ENCODE results near the gene RTRAF. TPM values are rescaled to one million over a fixed set of nuclear protein-coding genes. Genes with fewer than 3 reads are reported as not detected.

RTRAF gene
- polyA plus RNA-seq, 1 of the 3 experiments (the other 2 are of a cell fraction): 43.6 TPM

GRCh38 chr14:52018252-52018651 is 28.9 kb downstream of the RTRAF start:
- TF ChIP-seq CHD2 (IDR thresholded peaks at IDR 0.05; ENCODE audit: low read length, partially characterized antibody): no peak
- TF ChIP-seq POLR2AphosphoS5 (IDR thresholded peaks at IDR 0.05; ENCODE audit: low read depth, low read length): peak; percentile 39; the same call in 1 of the 2 replicates
- 0 out of 2 replicates have a peak, but pooled peaks have one; percentile 14 for TF ChIP-seq MAX (IDR thresholded peaks at IDR 0.05; ENCODE audit: low read depth)
- TF ChIP-seq TCF12 (IDR thresholded peaks at IDR 0.05): peak; percentile 90
- TF ChIP-seq EZH2phosphoT487 (IDR thresholded peaks at IDR 0.05; ENCODE audit: borderline replicate concordance, low read depth): no peak
- 0 out of 2 replicates have a peak, but pooled peaks have one; percentile 38 for TF ChIP-seq RCOR1 (IDR thresholded peaks at IDR 0.05; ENCODE audit: low read length)
- Histone ChIP-seq H3K4me3 (ENCODE audit: low read depth in 2 of 2, low read length in 1 of 2) (no peak overlapping the region), H3K27me3 (ENCODE audit: insufficient read depth) (no peaks in the 10 kb centered on the region), H3K4me2 (no peak overlapping the region), H3K4me1 (ENCODE audit: control insufficient read depth in 1 of 2, insufficient read depth in 2 of 2, low read depth in 1 of 2, low read length in 1 of 2) (peaks cover 5 to 22% of the 10 kb centered on the region in 2 experiments; a peak in 2 of 4 replicates), H2AFZ (ENCODE audit: low read depth) (no peak overlapping the region), H3K9me3 (no peaks in the 10 kb centered on the region), H3K27ac (ENCODE audit: low read depth in 2 of 2, low read length in 1 of 2) (peak overlapping the region in 1 of 2 experiments; percentile 22; a peak in 1 of 4 replicates), H4K20me1 (ENCODE audit: insufficient read depth) (no peaks in the 10 kb centered on the region), H3F3A (replicated peaks; ENCODE audit: insufficient read depth) (no peaks in the 10 kb centered on the region), H3K9me2 (no peaks in the 10 kb centered on the region), H3K79me2 (ENCODE audit: insufficient read depth) (no peaks in the 10 kb centered on the region), H3K9ac (no peak overlapping the region), H3K36me3 (replicated peaks in 1 of 2; ENCODE audit: control insufficient read depth in 1 of 2, insufficient read depth in 2 of 2, low read length in 1 of 2) (no peaks in the 10 kb centered on the region)
- POLR2A ChIA-PET: no interaction called here
- no peak for DNase-seq
- CTCF ChIA-PET: no interaction called here
- WGBS (ENCODE audit: low lambda C conversion rate): 80% methylated on average over 4 of the region's 4 CpGs

- H3K27ac ChIP-seq (ENCODE audit: low read depth in 2 of 2, low read length in 1 of 2): no peak overlapping the region; a peak in 1 of 4 replicates
- ChIA-PET POLR2A (no interaction called here), CTCF (interaction anchor here (0.6 to 1.2 kb wide), 2 partner anchors 12 to 953 kb away, joined by 3 read pairs; no protein-coding TSS in a partner anchor)
- H3K36me3 ChIP-seq (replicated peaks in 1 of 2; ENCODE audit: control insufficient read depth in 1 of 2, insufficient read depth in 2 of 2, low read length in 1 of 2): peaks cover 0 to 3% of the 10 kb centered on the region in 2 experiments
- H2AFZ ChIP-seq (ENCODE audit: low read depth): no peak overlapping the region
- H3K4me2 ChIP-seq: no peak overlapping the region
- peaks cover 10 to 18% of the 10 kb centered on the region in 2 experiments; a peak in 3 of 4 replicates for H3K4me1 ChIP-seq (ENCODE audit: control insufficient read depth in 1 of 2, insufficient read depth in 2 of 2, low read depth in 1 of 2, low read length in 1 of 2)
- no peaks in the 10 kb centered on the region for H3K27me3 ChIP-seq (ENCODE audit: insufficient read depth)
- no peak for DNase-seq
- no peaks in the 10 kb centered on the region for H3K79me2 ChIP-seq (ENCODE audit: insufficient read depth)
- H3K4me3 ChIP-seq (ENCODE audit: low read depth in 2 of 2, low read length in 1 of 2): no peak overlapping the region
- TF ChIP-seq REST (IDR thresholded peaks at IDR 0.05; ENCODE audit: low read depth, low read length): no peak
- no peak for TF ChIP-seq TEAD4 (IDR thresholded peaks at IDR 0.05; ENCODE audit: borderline replicate concordance, insufficient read depth)
- no peak for TF ChIP-seq MEF2A (IDR thresholded peaks at IDR 0.05; ENCODE audit: borderline replicate concordance, low read depth)
- no peak for TF ChIP-seq RFX5 (IDR thresholded peaks at IDR 0.05; ENCODE audit: low read length)
- no peak for TF ChIP-seq RAD21 (IDR thresholded peaks at IDR 0.05; ENCODE audit: low read length)
- no peak for TF ChIP-seq RXRA (IDR thresholded peaks at IDR 0.05; ENCODE audit: borderline replicate concordance, low read depth)
- no peak for TF ChIP-seq EP300 (IDR thresholded peaks at IDR 0.05; ENCODE audit: borderline replicate concordance in 1 of 2, low read depth in 1 of 2, low read length in 1 of 2)
- no peak for TF ChIP-seq FOXM1 (IDR thresholded peaks at IDR 0.05; ENCODE audit: low read depth)
- TF ChIP-seq SIN3A (IDR thresholded peaks at IDR 0.05; ENCODE audit: borderline replicate concordance, low read depth, low read length): no peak
- H3K9me3 ChIP-seq: no peaks in the 10 kb centered on the region
- H3F3A ChIP-seq (replicated peaks; ENCODE audit: insufficient read depth): peaks cover 4% of the 10 kb centered on the region
- 87% methylated on average over 6 of the region's 8 CpGs for WGBS (ENCODE audit: low lambda C conversion rate)
- H3K9me2 ChIP-seq: no peaks in the 10 kb centered on the region
- H4K20me1 ChIP-seq (ENCODE audit: insufficient read depth): no peaks in the 10 kb centered on the region
- H3K9ac ChIP-seq: no peak overlapping the region
Observed at GRCh38 chr14:52018970-52019369, 29.6 kb downstream of the RTRAF start.

Measured in SK-N-SH (cell line).